Esophagus muscularis mucosa (tissue), 4 donors: Measurements from ENCODE around the gene PPFIBP1. TPM values are rescaled to one million over a fixed set of nuclear protein-coding genes. Genes with fewer than 3 reads are reported as not detected.

Source experiments
- DNase-seq: peaks from one replicate; pipeline ENCODE4 v3.0.0-alpha.2; 2017; ENCODE audit errors: extremely low spot score
- H3K27ac ChIP-seq, 4 donors: fragments of 200-600 bp; sonication (generic); replicated peaks in 1 of 4; 1 replicate in 3 of 4; 2 replicates in 1 of 4; pipeline ENCODE4 v1.5.1; 2016 to 2019; ENCODE audit warnings: mild to moderate bottlenecking in 1 of 4
- H3K27me3 ChIP-seq, 4 donors: fragments of 200-600 bp; sonication (generic); one replicate each; pipeline versions ENCODE4 v1.5.1 to v1.6.0; 2016 to 2019
- H3K36me3 ChIP-seq, 4 donors: fragments of 200-600 bp; sonication (generic); one replicate each; pipeline ENCODE4 v1.5.1; 2016 to 2019
- H3K4me1 ChIP-seq, 4 donors: fragments of 200-600 bp; sonication (generic); one replicate each; pipeline ENCODE4 v1.5.1; 2016 to 2019
- H3K4me3 ChIP-seq, 4 donors: fragments of 200-600 bp; sonication (generic); 1 replicate in 2 of 4; 2 replicates in 2 of 4; pipeline ENCODE4 v1.5.1; 2016 to 2019; ENCODE audit warnings: mild to moderate bottlenecking in 4 of 4, moderate library complexity in 1 of 4
- H3K9me3 ChIP-seq, 4 donors: fragments of 200-600 bp; sonication (generic); 1 replicate in 3 of 4; 2 replicates in 1 of 4; pipeline ENCODE4 v1.5.1; 2016 to 2019
- CTCF ChIP-seq, 3 experiments: fragments of 200-600 bp in 2 of 3; fragments of 450-650 bp in 1 of 3; sonication (generic) in 2 of 3; IDR thresholded peaks; one replicate each; pipeline ENCODE4 v1.5.1; 2017 to 2019; ENCODE audit warnings: antibody characterized with exemption in 3 of 3, mild to moderate bottlenecking in 2 of 3, moderate library complexity in 1 of 3
- EP300 ChIP-seq: sonication (generic); formaldehyde crosslinking; IDR thresholded peaks from one replicate; pipeline ENCODE4 v1.6.1; 2017; ENCODE audit warnings: antibody characterized with exemption
- POLR2A ChIP-seq: fragments of 450-650 bp; IDR thresholded peaks from one replicate; pipeline ENCODE4 v1.6.1; 2017; ENCODE audit warnings: antibody characterized with exemption, moderate library complexity, mild to moderate bottlenecking, low read depth
- POLR2AphosphoS5 ChIP-seq, 2 donors: sonication (generic); formaldehyde crosslinking; IDR thresholded peaks; one replicate each; pipeline ENCODE4 v1.6.1; 2017; ENCODE audit warnings: antibody characterized with exemption in 2 of 2
- WGBS: methylation state at CpG from one replicate; pipeline ENCODE4 v1.1.5; 2018; 5-methylcytosine and 5-hydroxymethylcytosine counted together
- intact Hi-C: fragments of 100-400 bp; cut with DNase I; formaldehyde crosslinking; loops from one replicate; pipeline ENCODE4 v1.15.1; 2023
- total RNA-seq, 4 donors: library from RNA; depleted of rRNA; stranded (reverse); fragments of >200 nt; gene quantifications; one replicate each; pipeline versions ENCODE4 v1.1.0 to v1.2.1, GENCODE V29; 2016

Gene PPFIBP1
- total RNA-seq, 4 donors from 2014 or later, result 53.2 to 79.0 (median 66.5) TPM

GRCh38 chr12:27665704-27666103, 141.7 kb downstream of the PPFIBP1 start:
- no peak for DNase-seq
- H3K4me1 ChIP-seq, result no peaks in the 10 kb centered on the region
- no peaks in the 10 kb centered on the region for H3K27me3 ChIP-seq
- intact Hi-C loops, result no loop called here
- peaks cover 20 to 94% (median 51%) of the 10 kb centered on the region in 4 donors for H3K36me3 ChIP-seq
- H3K9me3 ChIP-seq, result no peaks in the 10 kb centered on the region
- no peak overlapping the region for H3K27ac ChIP-seq
- WGBS, result 74% methylated on average over 3 of the region's 3 CpGs
- H3K4me3 ChIP-seq, result no peak overlapping the region
- no peak for TF ChIP-seq POLR2AphosphoS5 (IDR thresholded peaks at IDR 0.05)
- no peak for TF ChIP-seq POLR2A
- no peak for TF ChIP-seq EP300
- TF ChIP-seq CTCF (IDR thresholded peaks at IDR 0.05), result no peak

GRCh38 chr12:27666510-27666909, 142.5 kb downstream of the PPFIBP1 start:
- Histone ChIP-seq H3K9me3 (no peaks in the 10 kb centered on the region), H3K4me3 (no peak overlapping the region), H3K27ac (no peak overlapping the region), H3K27me3 (no peaks in the 10 kb centered on the region), H3K36me3 (peaks cover 13 to 93% (median 43%) of the 10 kb centered on the region in 4 donors), H3K4me1 (no peaks in the 10 kb centered on the region)
- intact Hi-C loops, result no loop called here
- TF ChIP-seq CTCF (IDR thresholded peaks at IDR 0.05) (no peak), EP300 (no peak), POLR2A (no peak), POLR2AphosphoS5 (IDR thresholded peaks at IDR 0.05) (no peak)
- no peak for DNase-seq
- 56% methylated on average over 3 of the region's 3 CpGs for WGBS

GRCh38 chr12:27667540-27667939, 143.5 kb downstream of the PPFIBP1 start:
- WGBS, result 91% methylated on average over 1 of the region's 6 CpGs
- Histone ChIP-seq H3K4me1 (peaks cover 2 to 9% (median 6%) of the 10 kb centered on the region in 4 donors), H3K27me3 (no peaks in the 10 kb centered on the region), H3K9me3 (no peaks in the 10 kb centered on the region), H3K27ac (no peak overlapping the region), H3K4me3 (no peak overlapping the region), H3K36me3 (peaks cover 10 to 87% (median 38%) of the 10 kb centered on the region in 4 donors)
- intact Hi-C loops, result no loop called here
- no peak for DNase-seq
- TF ChIP-seq CTCF (IDR thresholded peaks at IDR 0.05), result no peak
- no peak for TF ChIP-seq EP300
- TF ChIP-seq POLR2A, result no peak
- no peak for TF ChIP-seq POLR2AphosphoS5 (IDR thresholded peaks at IDR 0.05)

- H3K36me3 ChIP-seq, result peaks cover 17 to 73% (median 29%) of the 10 kb centered on the region in 4 donors
These were observed 148.0 kb downstream of the PPFIBP1 start for GRCh38 chr12:27672051-27672450.

More at GRCh38 chr12:27672051-27672450, 148.0 kb downstream of the PPFIBP1 start:
- Histone ChIP-seq H3K9me3 (no peaks in the 10 kb centered on the region), H3K4me1 (peaks cover 16 to 24% (median 20%) of the 10 kb centered on the region in 4 donors), H3K27ac (no peak overlapping the region), H3K27me3 (no peaks in the 10 kb centered on the region), H3K4me3 (no peak overlapping the region)
- no peak for DNase-seq
- TF ChIP-seq POLR2A, result no peak
- no peak for TF ChIP-seq POLR2AphosphoS5 (IDR thresholded peaks at IDR 0.05)
- no peak for TF ChIP-seq CTCF (IDR thresholded peaks at IDR 0.05)
- TF ChIP-seq EP300, result no peak
- 77% methylated on average over 4 of the region's 4 CpGs for WGBS
- intact Hi-C loops, result no loop called here
